Lower lobe of right lung (tissue), 2 donors: Measurements from ENCODE around the gene SGO1. TPM values are rescaled to one million over a fixed set of nuclear protein-coding genes. Genes with fewer than 3 reads are reported as not detected.

ENCODE experiments used
- ATAC-seq, 2 donors: fragments of 200-7000 bp; cut with Tn5 transposase; one replicate each; pipeline ENCODE4 v1.9.1; 2020 to 2022; ENCODE audit warnings: mild to moderate bottlenecking in 2 of 2, moderate library complexity in 2 of 2
- DNase-seq: peaks from one replicate; pipeline ENCODE4 v3.0.0-alpha.2; 2020
- H3K27ac ChIP-seq: fragments of 200-600 bp; one replicate; pipeline ENCODE4 v1.8.0; 2022
- H3K27me3 ChIP-seq: fragments of 200-600 bp; one replicate; pipeline ENCODE4 v1.8.0; 2022; ENCODE audit warnings: low read depth
- H3K36me3 ChIP-seq: fragments of 200-600 bp; one replicate; pipeline ENCODE4 v1.8.0; 2022; ENCODE audit warnings: mild to moderate bottlenecking
- H3K4me1 ChIP-seq: fragments of 200-600 bp; one replicate; pipeline ENCODE4 v1.8.0; 2022
- H3K4me3 ChIP-seq: fragments of 200-600 bp; one replicate; pipeline ENCODE4 v1.8.0; 2022; ENCODE audit warnings: mild to moderate bottlenecking
- H3K9me3 ChIP-seq: fragments of 200-600 bp; one replicate; pipeline ENCODE4 v1.8.0; 2022
- CTCF ChIP-seq: fragments of 200-600 bp; IDR thresholded peaks from one replicate; pipeline ENCODE4 v1.8.0; 2022; ENCODE audit warnings: antibody characterized with exemption, mild to moderate bottlenecking
- intact Hi-C: fragments of 100-400 bp; cut with DNase I; formaldehyde crosslinking; loops from one replicate; pipeline ENCODE4 v1.11.0; 2022
- microRNA-seq: library from miRNA; unstranded; fragments of <30 nt; microRNA quantifications from one replicate; pipeline ENCODE4 v1.2.0, GENCODE V29; 2020; ENCODE audit warnings: borderline number of aligned reads
- total RNA-seq: library from RNA; stranded (reverse); fragmentation: NEBNext Ultra II Directional; extraction: Animal tissue kit (Norgen Biotek cat#: 25700); gene quantifications from one replicate; pipeline ENCODE4 v1.2.1, GENCODE V29; 2021
- donor health status: DM: no; HTN: yes; CAD: no; lungs with severe emphysema.

The SGO1 gene
- total RNA-seq, 1 donor from 2014 or later, result 0.71 TPM

DNA sequence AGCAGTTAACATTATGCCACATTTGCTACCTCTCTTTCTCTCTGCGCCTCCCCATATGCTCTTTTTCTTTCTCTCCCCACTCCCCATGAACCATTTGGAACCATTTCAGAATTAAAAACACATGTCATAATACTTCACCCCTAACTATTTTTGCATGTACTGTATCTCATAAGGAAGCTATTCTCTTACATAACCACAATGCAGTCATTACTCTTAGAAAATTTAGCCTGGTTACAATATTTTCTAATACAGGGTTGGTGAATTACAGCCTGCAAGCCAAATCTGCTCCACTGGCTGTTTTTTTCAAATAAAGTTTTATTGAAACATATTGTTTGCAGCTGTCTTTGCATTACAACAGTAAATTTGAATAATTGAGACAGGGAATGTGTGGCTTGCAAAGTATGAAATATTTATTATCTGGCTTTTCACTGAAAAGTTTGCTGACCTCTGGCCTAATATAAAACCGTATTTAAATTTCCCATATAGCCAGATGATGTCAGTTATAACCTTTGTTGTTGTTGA, 62.8 kb downstream of the SGO1 start:
- intact Hi-C loops, result no loop called here
- Histone ChIP-seq H3K4me3 (no peak overlapping the region), H3K4me1 (no peaks in the 10 kb centered on the region), H3K27me3 (no peaks in the 10 kb centered on the region), H3K27ac (no peak overlapping the region), H3K9me3 (no peaks in the 10 kb centered on the region), H3K36me3 (peaks cover 62% of the 10 kb centered on the region)
- no peak for TF ChIP-seq CTCF
- DNase-seq, result no peak
- no peak for ATAC-seq

DNA sequence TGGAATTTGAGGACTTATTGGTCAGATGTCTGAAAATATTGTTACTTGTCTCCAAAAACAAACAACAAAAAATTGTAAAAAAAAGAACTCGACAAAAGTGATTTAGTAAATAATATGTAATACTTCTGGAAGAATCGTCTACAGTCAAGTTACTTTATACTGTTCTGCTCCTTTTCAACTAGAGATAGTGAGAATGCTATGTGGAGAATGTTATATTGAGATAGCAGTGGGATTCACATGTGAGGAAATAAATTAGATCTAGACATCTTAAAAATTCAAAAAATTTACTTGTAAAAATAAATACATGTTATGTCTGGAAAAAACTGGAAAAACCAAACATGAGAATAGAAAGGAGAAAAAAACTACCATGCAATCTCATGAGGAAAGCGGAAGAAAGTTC, 64.9 kb downstream of the SGO1 start:
- no peaks in the 10 kb centered on the region for H3K27me3 ChIP-seq
- ATAC-seq (no peak), DNase-seq (no peak)
- no peaks in the 10 kb centered on the region for H3K9me3 ChIP-seq
- no peak overlapping the region for H3K27ac ChIP-seq
- H3K4me1 ChIP-seq, result no peaks in the 10 kb centered on the region
- H3K36me3 ChIP-seq, result peaks cover 61% of the 10 kb centered on the region
- TF ChIP-seq CTCF, result no peak
- no peak overlapping the region for H3K4me3 ChIP-seq
- intact Hi-C loops, result no loop called here

Small RNA genes lying within 50 kb of the gene (microRNA-seq; reads per million reads assigned to microRNA genes)
- gene MIR3135A, result not detected

Other genes starting within 250 kb of the SGO1 start
- gene RAB5A, start 239.1 kb downstream of the SGO1 start, total RNA-seq, result 68.9 TPM
- not detected for gene PP2D1, start 173.9 kb downstream of the SGO1 start, total RNA-seq
- gene KAT2B, start 145.8 kb downstream of the SGO1 start, total RNA-seq, result 41.4 TPM